ENCODE measurements around the gene DHRS1. TPM values are rescaled to one million over a fixed set of nuclear protein-coding genes. Genes with fewer than 3 reads are reported as not detected.

Gene DHRS1
- total RNA-seq, 1 experiment from 2014 or later, result 34.7 TPM

DNA sequence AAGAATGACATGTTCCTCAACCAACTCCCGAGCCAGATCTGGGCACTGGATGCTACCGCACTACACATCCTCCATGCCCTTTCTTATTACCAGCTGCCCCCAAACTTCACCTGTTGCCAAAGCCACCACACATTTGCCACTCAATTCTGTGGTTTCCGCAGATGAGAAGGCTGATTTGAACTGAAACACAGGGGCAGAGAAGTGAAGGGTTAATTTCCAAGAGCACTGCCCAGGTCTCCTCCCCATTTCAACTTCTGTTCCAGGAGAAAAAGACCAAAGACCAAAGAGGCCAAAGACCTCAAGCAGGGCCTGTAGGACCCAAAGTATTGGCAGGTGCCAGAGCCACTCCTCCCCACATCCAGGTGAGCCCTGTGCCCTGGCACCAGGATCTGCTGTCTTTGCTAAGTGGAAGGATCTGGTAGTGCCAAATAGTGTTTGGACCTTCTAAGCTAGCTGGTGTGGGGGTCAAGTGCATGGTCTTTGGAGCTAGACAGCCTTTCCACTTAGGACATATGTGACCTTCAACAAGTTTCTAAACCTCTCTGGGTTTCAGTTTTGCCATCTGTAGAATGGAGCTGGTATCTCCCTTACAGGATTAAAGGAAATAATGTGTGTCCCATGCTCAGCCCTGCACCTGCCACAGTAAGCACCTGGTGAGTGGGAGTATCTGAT is 8.0 kb downstream of the DHRS1 start:
- Histone ChIP-seq H3K27ac (ENCODE audit: low read depth, low read length) (no peak overlapping the region), H3K9ac (ENCODE audit: low read length) (no peak overlapping the region), H3K27me3 (ENCODE audit: insufficient read depth, low read length) (no peaks in the 10 kb centered on the region), H3K4me3 (replicated peaks in 1 of 2; ENCODE audit: low read depth in 1 of 2, low read length in 2 of 2) (no peak overlapping the region), H3K36me3 (ENCODE audit: control insufficient read depth in 1 of 2, insufficient read depth in 2 of 2, low read length in 2 of 2) (peaks cover 17 to 23% of the 10 kb centered on the region in 2 experiments), H2AFZ (ENCODE audit: low read depth, low read length, poor library complexity, severe bottlenecking) (no peak overlapping the region), H3K9me3 (ENCODE audit: control insufficient read depth in 1 of 2, insufficient read depth in 1 of 2, low read depth in 1 of 2, low read length in 2 of 2) (no peaks in the 10 kb centered on the region), H3K4me2 (ENCODE audit: low read length) (no peak overlapping the region), H3K79me2 (ENCODE audit: insufficient read depth, low read length) (no peaks in the 10 kb centered on the region), H4K20me1 (ENCODE audit: insufficient read depth) (no peaks in the 10 kb centered on the region), H3K4me1 (ENCODE audit: control insufficient read depth in 1 of 2, insufficient read depth in 2 of 2, low read length in 2 of 2) (no peaks in the 10 kb centered on the region), H3K9me2 (ENCODE audit: insufficient read depth) (no peaks in the 10 kb centered on the region)
- BruUV-seq (replicated peaks), result no TSS peak
- no peak for TF ChIP-seq RAD21 (IDR thresholded peaks at IDR 0.05; ENCODE audit: low read depth)
- TF ChIP-seq TCF7L2 (IDR thresholded peaks at IDR 0.05; ENCODE audit: borderline replicate concordance, extremely low read depth, insufficient read depth, insufficient read length), result no peak
- TF ChIP-seq CBX3 (IDR thresholded peaks at IDR 0.05; ENCODE audit: low read depth), result no peak
- TF ChIP-seq SP1 (IDR thresholded peaks at IDR 0.05; ENCODE audit: low read depth), result no peak
- no peak for TF ChIP-seq EGR1 (IDR thresholded peaks at IDR 0.05; ENCODE audit: low read depth)
- TF ChIP-seq, protein P1, sequence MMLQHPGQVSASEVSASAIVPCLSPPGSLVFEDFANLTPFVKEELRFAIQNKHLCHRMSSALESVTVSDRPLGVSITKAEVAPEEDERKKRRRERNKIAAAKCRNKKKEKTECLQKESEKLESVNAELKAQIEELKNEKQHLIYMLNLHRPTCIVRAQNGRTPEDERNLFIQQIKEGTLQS (IDR thresholded peaks at IDR 0.05), result no peak
- no peak for TF ChIP-seq ZNF274 (IDR thresholded peaks at IDR 0.05; ENCODE audit: low read depth, low read length)
- TF ChIP-seq, protein P2, sequence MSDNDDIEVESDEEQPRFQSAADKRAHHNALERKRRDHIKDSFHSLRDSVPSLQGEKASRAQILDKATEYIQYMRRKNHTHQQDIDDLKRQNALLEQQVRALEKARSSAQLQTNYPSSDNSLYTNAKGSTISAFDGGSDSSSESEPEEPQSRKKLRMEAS (IDR thresholded peaks at IDR 0.05), result no peak
- no peak for TF ChIP-seq EZH2phosphoT487 (IDR thresholded peaks at IDR 0.05; ENCODE audit: borderline replicate concordance)
- no peak for TF ChIP-seq POLR2A (IDR thresholded peaks at IDR 0.05; ENCODE audit: borderline replicate concordance, extremely low read depth, insufficient read depth, insufficient read length)
- no peak for TF ChIP-seq SRF (IDR thresholded peaks at IDR 0.05; ENCODE audit: low read depth)
- TF ChIP-seq ZFX (IDR thresholded peaks at IDR 0.05), result no peak
- TF ChIP-seq, protein P3, sequence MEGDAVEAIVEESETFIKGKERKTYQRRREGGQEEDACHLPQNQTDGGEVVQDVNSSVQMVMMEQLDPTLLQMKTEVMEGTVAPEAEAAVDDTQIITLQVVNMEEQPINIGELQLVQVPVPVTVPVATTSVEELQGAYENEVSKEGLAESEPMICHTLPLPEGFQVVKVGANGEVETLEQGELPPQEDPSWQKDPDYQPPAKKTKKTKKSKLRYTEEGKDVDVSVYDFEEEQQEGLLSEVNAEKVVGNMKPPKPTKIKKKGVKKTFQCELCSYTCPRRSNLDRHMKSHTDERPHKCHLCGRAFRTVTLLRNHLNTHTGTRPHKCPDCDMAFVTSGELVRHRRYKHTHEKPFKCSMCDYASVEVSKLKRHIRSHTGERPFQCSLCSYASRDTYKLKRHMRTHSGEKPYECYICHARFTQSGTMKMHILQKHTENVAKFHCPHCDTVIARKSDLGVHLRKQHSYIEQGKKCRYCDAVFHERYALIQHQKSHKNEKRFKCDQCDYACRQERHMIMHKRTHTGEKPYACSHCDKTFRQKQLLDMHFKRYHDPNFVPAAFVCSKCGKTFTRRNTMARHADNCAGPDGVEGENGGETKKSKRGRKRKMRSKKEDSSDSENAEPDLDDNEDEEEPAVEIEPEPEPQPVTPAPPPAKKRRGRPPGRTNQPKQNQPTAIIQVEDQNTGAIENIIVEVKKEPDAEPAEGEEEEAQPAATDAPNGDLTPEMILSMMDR (IDR thresholded peaks at IDR 0.05 in 2 of 3, conservative IDR thresholded peaks at IDR 0.05 in 1 of 3; ENCODE audit: borderline replicate concordance in 1 of 3, insufficient read depth in 1 of 3, low read depth in 2 of 3, low read length in 2 of 3), result no peak
- TF ChIP-seq EZH2 (IDR thresholded peaks at IDR 0.05), result no peak
- TF ChIP-seq JUND (IDR thresholded peaks at IDR 0.05), result no peak
- no peak for TF ChIP-seq POLR2AphosphoS5 (IDR thresholded peaks at IDR 0.05; ENCODE audit: low read depth, low read length)
- TF ChIP-seq YY1 (IDR thresholded peaks at IDR 0.05; ENCODE audit: extremely low read depth, insufficient replicate concordance, low read depth, low read length), result no peak
- ChIA-PET RAD21 (ENCODE audit: low non-redundant PET in 1 of 2, low total read pairs in 2 of 2, uncharacterized antibody in 2 of 2, unreplicated experiment in 2 of 2) (no interaction called here), POLR2A (no interaction called here), CTCF (interaction anchor here (1.9 kb wide), 1 partner anchor 49 kb away, joined by 7 read pairs; the partner anchor contains the start of gene TINF2)
- intact Hi-C loops (cut with micrococcal nuclease), result loop anchor here (10.0 kb wide), 1 partner anchor 307 kb away; the partner anchor contains the start of gene DHRS4L2
- ATAC-seq, result no peak
- DNase-seq (ENCODE audit: low read depth, low spot score), result no peak

Measured in HCT116 (cell line).